Hematopoietic multipotent progenitor cell treated with erythropoietin and hydrocortisone succinate and interleukin-3 and kit ligand, for 8 days (in vitro differentiated cells): Measurements from ENCODE around the gene TBC1D30.
A peak's percentile ranks its signal among the peaks of the same experiment; 100 is the strongest.
"Not testable (repeated sequence)": the region's sequence is repeated elsewhere in the genome, so short reads cannot be mapped to it uniquely, and the experiment has no call there.

Source experiments
- DNase-seq: peaks from one replicate; pipeline ENCODE4 v3.0.0-alpha.2; 2015

The TBC1D30 gene, protein sequence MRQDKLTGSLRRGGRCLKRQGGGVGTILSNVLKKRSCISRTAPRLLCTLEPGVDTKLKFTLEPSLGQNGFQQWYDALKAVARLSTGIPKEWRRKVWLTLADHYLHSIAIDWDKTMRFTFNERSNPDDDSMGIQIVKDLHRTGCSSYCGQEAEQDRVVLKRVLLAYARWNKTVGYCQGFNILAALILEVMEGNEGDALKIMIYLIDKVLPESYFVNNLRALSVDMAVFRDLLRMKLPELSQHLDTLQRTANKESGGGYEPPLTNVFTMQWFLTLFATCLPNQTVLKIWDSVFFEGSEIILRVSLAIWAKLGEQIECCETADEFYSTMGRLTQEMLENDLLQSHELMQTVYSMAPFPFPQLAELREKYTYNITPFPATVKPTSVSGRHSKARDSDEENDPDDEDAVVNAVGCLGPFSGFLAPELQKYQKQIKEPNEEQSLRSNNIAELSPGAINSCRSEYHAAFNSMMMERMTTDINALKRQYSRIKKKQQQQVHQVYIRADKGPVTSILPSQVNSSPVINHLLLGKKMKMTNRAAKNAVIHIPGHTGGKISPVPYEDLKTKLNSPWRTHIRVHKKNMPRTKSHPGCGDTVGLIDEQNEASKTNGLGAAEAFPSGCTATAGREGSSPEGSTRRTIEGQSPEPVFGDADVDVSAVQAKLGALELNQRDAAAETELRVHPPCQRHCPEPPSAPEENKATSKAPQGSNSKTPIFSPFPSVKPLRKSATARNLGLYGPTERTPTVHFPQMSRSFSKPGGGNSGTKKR

DNA sequence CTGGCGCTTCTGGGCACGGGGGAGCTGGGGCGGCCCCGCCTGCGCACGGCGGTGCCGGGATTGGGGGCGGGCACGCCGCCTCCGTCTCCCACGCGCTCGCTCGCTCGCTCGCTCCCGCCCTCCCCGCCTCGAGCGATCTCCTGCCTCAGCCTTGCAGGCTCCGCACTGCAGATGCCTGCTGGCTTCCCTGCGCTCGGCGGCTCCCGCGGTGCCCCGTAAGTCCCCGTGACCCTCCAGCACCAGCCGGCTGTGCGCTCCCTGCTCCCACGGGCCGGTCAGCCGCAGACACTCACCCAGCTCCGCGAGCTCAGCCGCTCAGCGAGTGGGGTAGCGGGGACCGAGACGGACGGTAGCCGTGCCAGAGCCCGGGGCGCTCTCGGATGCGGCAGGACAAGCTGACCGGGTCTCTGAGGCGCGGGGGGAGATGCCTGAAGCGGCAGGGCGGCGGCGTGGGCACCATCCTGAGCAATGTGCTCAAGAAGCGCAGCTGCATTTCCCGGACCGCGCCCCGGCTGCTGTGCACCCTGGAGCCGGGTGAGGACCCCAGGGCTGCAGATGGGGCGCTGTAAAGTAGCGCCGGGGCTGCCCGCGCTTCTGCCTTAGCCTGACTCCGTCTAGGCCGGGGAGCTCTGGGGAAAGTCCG, at the start of gene TBC1D30:
TBC1D30 (plus strand) TSS at position 148 of the 643 bp plus-strand sequence; CDS start at position 381, 233 bp downstream.
- DNase-seq: no peak

GRCh38 chr12:64775147-64775736, 49.2 kb upstream of the TBC1D30 start:
- DNase-seq: not testable (repeated sequence)

GRCh38 chr12:64779354-64779974, 45.0 kb upstream of the TBC1D30 start:
- no peak for DNase-seq

DNA sequence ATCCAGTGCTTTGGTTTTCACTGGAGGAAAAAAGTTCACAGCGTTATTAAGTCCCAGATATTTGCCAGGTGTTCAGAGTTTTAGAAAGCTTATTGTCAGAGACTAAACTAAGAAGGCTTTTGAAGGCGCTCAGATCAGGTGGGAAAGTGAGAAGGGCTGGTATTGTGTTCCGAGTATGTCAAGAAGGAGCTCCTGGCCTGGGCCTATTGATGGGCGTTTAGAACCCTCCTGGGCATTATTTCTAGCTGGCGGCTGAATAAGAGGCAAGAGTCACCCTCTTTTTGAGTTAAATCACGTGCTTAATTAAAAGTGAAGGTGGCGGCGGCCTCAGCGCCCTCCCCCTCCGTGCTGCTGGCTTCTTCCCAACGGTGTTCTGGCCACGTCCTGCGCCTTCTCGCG, 44.3 kb upstream of the TBC1D30 start:
- DNase-seq: no peak

GRCh38 chr12:64780531-64781279, 43.7 kb upstream of the TBC1D30 start:
- DNase-seq: no peak

DNA sequence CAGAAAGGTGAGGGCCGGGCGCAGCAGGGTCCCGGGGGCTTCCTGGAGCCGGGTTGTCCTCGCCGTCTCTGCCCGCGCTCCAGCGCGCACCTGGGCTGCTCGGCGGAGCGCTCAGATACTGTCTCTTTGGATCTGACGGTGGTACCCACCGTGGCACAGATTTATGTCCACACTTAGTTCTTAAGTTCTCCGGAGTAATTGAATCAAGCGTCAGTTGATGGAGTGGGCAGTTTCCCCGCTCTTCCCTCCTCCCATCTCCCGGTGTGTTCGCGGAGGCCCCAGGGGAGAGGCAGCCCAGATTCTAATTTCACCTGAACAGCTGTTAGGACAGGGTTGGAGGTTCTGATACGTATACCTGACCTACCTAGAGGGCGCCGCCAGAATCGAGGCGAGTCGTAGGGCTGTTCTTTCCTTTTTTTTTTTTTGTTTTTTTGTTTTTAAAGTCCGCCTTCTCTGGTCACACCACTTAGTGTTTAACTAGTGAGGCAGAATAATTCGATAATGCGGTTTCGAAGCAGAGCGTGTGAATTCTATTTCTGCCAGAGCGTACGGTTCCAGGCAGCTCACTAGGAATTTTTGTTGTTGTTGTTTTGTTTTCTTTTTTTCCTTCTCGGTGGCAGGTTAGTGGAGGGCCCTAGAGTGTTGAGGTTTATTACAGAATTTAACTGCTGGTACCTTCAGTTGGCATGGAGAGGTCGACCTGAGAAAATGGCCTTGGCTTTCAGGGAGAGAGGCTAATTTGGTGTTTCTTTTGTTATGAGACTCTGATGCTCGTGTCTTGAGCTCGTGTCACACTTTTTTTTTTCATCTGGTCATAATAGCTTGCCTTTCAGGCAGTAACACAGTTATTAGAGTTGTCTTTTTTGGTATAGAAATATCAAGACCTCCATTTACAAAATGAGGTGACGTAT, 42.9 kb upstream of the TBC1D30 start:
- DNase-seq: no peak

DNA sequence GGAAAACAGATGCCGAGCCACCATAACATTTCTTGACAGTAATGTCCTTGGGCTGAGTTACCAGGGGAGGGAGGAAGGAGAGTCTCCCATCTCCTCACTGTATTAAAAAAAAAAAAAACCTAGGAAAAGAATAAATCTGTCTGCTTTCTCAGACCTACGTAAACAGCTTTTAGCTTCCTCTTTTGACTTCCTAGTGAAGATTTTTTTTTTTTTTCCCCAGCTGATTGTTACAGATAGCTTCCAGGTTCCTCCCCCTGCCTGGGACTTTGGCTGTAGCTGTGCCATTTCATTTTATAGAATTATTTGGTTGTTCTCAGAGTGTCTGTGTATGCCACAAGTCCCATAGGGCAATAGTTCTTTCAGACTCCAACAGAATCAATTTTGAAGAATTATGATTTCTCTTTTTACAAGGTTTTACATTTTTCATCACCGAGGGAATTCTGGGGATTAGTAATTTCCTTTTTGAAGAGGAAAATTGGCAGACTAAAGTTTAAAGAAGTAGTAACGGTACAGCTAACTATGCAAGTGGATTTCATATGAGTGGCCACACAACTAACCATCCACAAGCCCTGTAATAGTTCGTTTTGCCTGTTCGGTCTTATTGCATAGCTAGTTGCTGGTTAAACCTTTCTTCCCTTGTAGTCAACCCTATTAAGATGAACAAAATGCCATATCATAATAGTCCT, 42.1 kb upstream of the TBC1D30 start:
- DNase-seq: no peak

- no peak for DNase-seq
These were observed 38.6 kb upstream of the TBC1D30 start for GRCh38 chr12:64785838-64786237.

- no peak for DNase-seq
These were observed 34.3 kb upstream of the TBC1D30 start for GRCh38 chr12:64790166-64790565.

GRCh38 chr12:64791036-64791435, 33.4 kb upstream of the TBC1D30 start:
- no peak for DNase-seq

- no peak for DNase-seq
These were observed 32.3 kb upstream of the TBC1D30 start for GRCh38 chr12:64792128-64792527.

DNA sequence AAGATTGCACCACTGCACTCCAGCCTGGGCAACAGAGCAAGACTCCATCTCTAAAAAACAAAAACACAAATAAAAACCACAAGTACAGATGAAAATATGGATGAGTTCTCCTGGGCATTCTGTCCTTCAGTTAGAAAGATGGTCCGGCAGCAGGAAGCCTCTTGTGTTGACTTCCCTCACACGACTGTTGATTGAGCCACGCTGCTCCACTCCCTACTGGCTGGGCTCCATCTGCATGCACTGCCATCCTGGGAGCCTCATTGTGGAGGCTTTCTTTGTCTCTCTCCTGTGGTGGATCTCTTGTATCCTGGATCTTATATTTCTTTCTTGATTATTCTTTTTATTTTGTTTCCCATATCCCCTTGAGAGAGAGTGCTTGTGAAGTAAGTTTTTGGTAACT, 30.8 kb upstream of the TBC1D30 start:
- no peak for DNase-seq

DNA sequence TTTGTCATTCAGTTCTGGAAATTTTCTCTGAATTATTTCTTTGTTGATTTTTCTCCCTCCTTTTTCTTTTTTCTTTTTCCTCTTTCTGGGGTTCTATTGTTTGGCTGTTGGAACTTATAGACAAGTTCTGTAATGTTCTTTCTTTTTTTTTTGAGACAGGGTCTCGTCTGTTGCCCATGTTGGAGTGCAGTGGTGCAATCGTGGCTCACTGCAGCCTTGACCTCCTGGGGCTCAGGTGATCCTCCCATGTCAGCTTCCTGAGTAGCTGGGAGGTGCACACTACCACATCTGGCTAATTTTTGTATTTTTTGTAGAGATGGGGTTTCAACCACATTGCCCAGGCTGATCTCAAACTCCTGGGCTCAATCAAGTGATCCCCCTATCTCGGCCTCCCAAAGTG, 30.1 kb upstream of the TBC1D30 start:
- DNase-seq: no peak

- DNase-seq: peak; percentile 91
These were observed 28.1 kb upstream of the TBC1D30 start for GRCh38 chr12:64796205-64796845.

DNA sequence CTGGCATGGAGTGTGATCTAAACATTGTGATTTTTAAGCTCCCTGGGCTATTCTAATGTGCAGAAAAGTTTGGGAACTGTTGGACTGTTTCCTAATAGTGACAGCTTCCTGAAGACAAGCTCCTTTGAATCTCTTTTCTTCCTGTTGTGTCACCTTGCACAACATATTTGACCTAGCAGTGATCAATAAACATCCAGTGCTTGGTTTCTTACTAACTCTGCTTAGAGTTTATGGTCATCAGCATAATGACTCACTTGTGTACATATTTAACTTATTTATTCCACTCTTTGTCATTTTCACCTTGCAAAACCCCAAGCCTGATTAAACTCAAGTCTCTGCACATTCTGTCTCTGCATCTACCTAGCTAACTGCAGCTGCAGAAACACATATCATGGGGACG, 27.3 kb upstream of the TBC1D30 start:
- DNase-seq: no peak

DNA sequence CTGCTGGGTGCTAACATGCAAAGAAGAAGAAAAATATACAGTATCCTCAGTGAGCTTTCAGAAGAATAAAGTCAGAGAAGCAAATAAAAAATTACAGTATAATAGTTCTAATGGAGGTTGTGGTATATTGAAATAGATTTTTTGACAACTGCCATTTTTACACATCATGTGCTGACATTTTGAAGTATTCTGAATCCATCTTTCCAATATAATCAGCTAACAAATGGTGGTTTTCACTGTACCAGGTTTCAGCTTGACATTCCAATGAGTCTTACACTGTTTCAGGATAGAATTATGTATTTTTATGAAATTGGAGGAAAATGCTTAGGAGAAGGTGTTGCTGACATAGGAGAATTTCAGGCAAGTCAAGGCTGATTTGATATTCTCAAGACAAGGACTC, 26.3 kb upstream of the TBC1D30 start:
- no peak for DNase-seq

DNA sequence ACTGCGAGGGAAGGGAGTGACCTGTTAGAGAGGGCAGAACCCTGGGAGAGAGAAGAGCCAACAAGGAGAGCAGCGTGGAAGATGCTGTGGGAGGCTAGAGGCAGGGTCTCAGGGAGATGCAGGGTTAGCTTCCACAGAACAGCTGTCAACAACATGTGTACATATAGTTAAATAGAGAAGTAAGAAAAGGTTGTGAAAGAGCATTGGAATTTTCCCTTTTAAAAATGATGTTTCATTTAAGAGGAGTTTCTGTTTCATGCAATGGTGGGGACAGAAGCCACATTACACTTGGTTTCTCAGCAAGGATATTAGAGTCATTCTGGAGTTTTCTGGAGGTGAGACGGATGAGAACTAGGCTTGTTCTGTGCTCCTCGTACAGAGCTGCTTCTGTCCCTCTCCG, 23.8 kb upstream of the TBC1D30 start:
- DNase-seq: no peak

DNA sequence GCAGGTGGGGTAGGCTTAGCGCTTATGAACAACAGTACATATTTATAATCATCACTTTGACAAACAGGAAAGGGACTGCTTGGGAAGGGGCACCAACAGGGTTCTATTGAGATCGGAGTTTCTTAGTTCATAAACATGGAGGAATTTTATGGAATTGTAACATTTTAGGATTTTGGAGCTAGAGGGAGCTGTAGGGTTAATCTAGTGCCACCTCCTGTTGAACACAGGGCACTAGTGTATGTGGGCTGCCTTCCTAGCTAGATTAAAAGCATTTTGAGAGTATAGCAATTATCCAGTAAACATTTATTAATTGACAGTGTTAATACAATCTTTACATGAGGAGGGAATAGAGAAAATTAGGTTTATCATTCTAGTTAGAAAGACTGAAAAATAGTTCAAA, 23.1 kb upstream of the TBC1D30 start:
- DNase-seq: no peak

DNA sequence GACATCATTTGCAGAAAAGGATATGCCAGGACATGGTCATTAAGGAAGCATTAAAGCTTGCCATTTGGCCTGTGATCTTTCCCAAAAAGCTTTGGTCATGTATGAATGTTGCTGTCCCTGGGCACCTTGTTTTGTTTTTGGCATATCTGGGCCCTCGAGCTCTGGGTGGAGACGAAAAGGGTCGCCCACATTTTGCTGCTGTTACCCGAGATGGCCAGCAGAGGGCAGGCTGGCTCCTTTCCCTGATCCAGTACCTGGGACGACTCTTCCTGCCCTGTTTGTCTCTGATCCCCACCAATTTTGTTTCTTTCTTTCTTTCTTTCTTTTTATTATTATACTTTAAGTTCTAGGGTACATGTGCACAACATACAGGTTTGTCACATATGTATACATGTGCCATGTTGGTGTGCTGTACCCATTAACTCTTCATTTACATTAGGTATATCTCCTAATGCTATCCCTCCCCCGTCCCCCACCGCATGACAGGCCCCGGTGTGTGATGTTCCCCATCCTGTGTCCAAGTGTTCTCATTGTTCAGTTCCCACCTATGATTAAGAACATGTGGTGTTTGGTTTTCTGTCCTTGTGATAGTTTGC, 22.2 kb upstream of the TBC1D30 start:
- DNase-seq: peak; percentile 57
